ENCODE results near the gene RNLS. TPM values are rescaled to one million over a fixed set of nuclear protein-coding genes. Genes with fewer than 3 reads are reported as not detected.

RNLS gene
- total RNA-seq, 1 experiment from 2014 or later, result 8.7 TPM

DNA sequence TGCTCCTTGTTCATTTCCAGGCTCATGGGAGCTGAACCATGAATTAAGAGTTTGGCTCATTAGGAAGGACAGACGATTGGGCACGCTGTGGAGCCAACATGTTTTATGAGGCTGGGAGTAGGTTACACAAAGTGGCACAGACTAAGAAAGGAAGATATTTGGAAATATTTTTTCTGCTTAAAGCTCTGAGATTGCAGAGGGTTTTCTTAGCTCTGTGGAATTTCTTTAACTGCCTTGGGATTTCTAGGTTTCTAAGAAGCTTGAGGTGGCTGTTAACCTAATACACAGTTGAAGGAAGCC is 344.6 kb downstream of the RNLS start:
- no peaks in the 10 kb centered on the region for H3K27me3 Mint-ChIP-seq (ENCODE audit: low read depth)
- peaks cover 6% of the 10 kb centered on the region for H3K4me1 Mint-ChIP-seq
- POLR2A ChIA-PET, result no interaction called here
- no peaks in the 10 kb centered on the region for H3K9me3 Mint-ChIP-seq
- ATAC-seq (no peak), DNase-seq (ENCODE audit: low spot score) (no peak)
- H3K4me3 Mint-ChIP-seq, result no peak overlapping the region
- no peaks in the 10 kb centered on the region for H3K36me3 Mint-ChIP-seq
- no peak overlapping the region for H3K27ac Mint-ChIP-seq
- CTCF ChIA-PET, result no interaction called here
- TF ChIP-seq HMGA2 (CRISPR knock-in tag; IDR thresholded peaks at IDR 0.05) (no peak), NFE2L1 (CRISPR knock-in tag; IDR thresholded peaks at IDR 0.05) (no peak), JAZF1 (CRISPR knock-in tag; IDR thresholded peaks at IDR 0.05) (no peak), GTF2I (CRISPR knock-in tag; conservative IDR thresholded peaks at IDR 0.05) (no peak), ZNF423 (CRISPR knock-in tag; IDR thresholded peaks at IDR 0.05) (no peak), ETV6 (CRISPR knock-in tag; IDR thresholded peaks at IDR 0.05) (no peak), ZNF396 (CRISPR knock-in tag; IDR thresholded peaks at IDR 0.05; ENCODE audit: borderline replicate concordance) (no peak), ZBTB21 (CRISPR knock-in tag; IDR thresholded peaks at IDR 0.05; ENCODE audit: borderline replicate concordance) (no peak), ZNF121 (CRISPR knock-in tag; IDR thresholded peaks at IDR 0.05) (no peak), TEAD1 (CRISPR knock-in tag; IDR thresholded peaks at IDR 0.05) (no peak), ESRRA (CRISPR knock-in tag; IDR thresholded peaks at IDR 0.05; ENCODE audit: borderline replicate concordance) (no peak), CREB1 (CRISPR knock-in tag; IDR thresholded peaks at IDR 0.05) (no peak), FOXK1 (CRISPR knock-in tag; IDR thresholded peaks at IDR 0.05) (no peak), RELA (CRISPR knock-in tag; IDR thresholded peaks at IDR 0.05; ENCODE audit: borderline replicate concordance) (no peak), ELF4 (CRISPR knock-in tag; IDR thresholded peaks at IDR 0.05; ENCODE audit: low read depth) (no peak), ZNF512 (CRISPR knock-in tag; IDR thresholded peaks at IDR 0.05; ENCODE audit: borderline replicate concordance) (no peak)
- TF ChIP-seq, protein P1, sequence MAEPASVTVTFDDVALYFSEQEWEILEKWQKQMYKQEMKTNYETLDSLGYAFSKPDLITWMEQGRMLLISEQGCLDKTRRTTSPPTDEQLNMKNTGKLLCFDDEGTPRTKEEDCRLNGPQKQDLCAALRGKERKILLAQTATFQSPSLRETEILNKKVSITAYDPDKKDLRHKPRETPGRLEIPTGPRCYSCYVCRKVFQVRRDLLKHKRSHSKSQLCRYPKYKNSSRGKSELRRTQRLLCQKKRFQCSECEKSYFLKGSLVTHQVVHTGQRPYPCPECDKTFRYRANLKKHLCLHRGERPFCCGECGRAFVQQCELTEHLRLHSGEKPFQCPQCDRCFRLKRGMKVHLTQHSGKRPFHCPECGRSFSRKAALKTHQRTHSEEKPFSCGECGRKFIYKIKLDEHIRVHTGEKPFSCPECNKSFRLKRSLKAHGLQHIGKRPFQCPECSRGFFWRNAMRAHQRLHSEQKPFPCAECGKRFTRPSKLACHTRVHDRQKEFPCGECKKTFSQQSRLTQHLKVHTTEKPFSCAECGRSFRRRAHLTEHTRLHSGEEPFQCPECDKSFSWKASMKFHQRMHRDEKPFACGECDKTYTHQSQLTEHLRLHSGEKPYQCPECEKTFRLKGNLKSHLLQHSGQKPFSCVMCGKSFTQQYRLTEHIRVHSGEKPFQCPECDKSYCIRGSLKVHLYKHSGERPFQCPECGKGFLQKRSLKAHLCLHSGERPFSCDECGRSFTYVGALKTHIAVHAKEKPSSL (CRISPR knock-in tag; conservative IDR thresholded peaks at IDR 0.05), result no peak
- TF ChIP-seq, protein P2, sequence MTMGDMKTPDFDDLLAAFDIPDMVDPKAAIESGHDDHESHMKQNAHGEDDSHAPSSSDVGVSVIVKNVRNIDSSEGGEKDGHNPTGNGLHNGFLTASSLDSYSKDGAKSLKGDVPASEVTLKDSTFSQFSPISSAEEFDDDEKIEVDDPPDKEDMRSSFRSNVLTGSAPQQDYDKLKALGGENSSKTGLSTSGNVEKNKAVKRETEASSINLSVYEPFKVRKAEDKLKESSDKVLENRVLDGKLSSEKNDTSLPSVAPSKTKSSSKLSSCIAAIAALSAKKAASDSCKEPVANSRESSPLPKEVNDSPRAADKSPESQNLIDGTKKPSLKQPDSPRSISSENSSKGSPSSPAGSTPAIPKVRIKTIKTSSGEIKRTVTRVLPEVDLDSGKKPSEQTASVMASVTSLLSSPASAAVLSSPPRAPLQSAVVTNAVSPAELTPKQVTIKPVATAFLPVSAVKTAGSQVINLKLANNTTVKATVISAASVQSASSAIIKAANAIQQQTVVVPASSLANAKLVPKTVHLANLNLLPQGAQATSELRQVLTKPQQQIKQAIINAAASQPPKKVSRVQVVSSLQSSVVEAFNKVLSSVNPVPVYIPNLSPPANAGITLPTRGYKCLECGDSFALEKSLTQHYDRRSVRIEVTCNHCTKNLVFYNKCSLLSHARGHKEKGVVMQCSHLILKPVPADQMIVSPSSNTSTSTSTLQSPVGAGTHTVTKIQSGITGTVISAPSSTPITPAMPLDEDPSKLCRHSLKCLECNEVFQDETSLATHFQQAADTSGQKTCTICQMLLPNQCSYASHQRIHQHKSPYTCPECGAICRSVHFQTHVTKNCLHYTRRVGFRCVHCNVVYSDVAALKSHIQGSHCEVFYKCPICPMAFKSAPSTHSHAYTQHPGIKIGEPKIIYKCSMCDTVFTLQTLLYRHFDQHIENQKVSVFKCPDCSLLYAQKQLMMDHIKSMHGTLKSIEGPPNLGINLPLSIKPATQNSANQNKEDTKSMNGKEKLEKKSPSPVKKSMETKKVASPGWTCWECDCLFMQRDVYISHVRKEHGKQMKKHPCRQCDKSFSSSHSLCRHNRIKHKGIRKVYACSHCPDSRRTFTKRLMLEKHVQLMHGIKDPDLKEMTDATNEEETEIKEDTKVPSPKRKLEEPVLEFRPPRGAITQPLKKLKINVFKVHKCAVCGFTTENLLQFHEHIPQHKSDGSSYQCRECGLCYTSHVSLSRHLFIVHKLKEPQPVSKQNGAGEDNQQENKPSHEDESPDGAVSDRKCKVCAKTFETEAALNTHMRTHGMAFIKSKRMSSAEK (CRISPR knock-in tag; IDR thresholded peaks at IDR 0.05; ENCODE audit: borderline replicate concordance), result no peak
- TF ChIP-seq, protein P3, sequence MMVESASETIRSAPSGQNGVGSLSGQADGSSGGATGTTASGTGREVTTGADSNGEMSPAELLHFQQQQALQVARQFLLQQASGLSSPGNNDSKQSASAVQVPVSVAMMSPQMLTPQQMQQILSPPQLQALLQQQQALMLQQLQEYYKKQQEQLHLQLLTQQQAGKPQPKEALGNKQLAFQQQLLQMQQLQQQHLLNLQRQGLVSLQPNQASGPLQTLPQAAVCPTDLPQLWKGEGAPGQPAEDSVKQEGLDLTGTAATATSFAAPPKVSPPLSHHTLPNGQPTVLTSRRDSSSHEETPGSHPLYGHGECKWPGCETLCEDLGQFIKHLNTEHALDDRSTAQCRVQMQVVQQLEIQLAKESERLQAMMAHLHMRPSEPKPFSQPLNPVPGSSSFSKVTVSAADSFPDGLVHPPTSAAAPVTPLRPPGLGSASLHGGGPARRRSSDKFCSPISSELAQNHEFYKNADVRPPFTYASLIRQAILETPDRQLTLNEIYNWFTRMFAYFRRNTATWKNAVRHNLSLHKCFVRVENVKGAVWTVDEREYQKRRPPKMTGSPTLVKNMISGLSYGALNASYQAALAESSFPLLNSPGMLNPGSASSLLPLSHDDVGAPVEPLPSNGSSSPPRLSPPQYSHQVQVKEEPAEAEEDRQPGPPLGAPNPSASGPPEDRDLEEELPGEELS (CRISPR knock-in tag; IDR thresholded peaks at IDR 0.05), result no peak

Measured in WTC11 (cell line).